ENCODE data around the gene ZBTB20. TPM values are rescaled to one million over a fixed set of nuclear protein-coding genes. Genes with fewer than 3 reads are reported as not detected.

ZBTB20 gene
- total and polyA plus RNA-seq, 4 donors, result 0.74 to 77.1 (median 27.9) TPM

DNA sequence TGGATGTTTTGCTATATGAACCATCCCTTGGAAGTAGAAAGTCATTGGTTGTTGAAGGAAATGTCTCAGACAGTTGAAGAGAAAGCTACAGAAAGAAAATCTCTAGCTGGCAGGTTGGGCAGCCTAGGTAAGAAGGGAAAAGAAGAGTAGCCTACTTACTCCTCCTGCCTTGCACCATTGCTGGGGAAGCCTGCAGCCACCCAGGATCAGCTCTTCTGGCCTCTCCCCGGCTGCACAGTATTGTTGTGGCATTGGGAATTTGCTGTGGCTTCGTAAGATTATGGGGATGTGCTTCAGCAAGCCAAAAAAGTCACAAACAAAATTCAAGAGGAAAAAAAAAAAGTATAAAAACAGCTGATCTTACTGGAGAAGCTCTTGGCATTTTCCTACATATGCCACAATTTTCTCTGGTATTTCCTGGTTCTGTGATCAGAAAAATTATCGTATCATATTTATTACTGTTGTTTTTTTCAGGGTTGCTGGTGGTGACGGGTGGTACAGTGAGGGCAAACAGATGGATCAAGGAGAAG lies 699.1 kb downstream of the ZBTB20 start:
- no peaks in the 10 kb centered on the region for H3K9me3 ChIP-seq (ENCODE audit: control insufficient read depth in 4 of 4, insufficient read depth in 3 of 4, low read length in 3 of 4)
- no peaks in the 10 kb centered on the region for H3K27me3 ChIP-seq (ENCODE audit: control insufficient read depth in 3 of 3, insufficient read depth in 3 of 3, low read length in 2 of 3)
- no peaks in the 10 kb centered on the region for H3K36me3 ChIP-seq (ENCODE audit: control insufficient read depth in 4 of 4, insufficient read depth in 4 of 4, low read length in 4 of 4)
- DNase-seq, result no peak
- H3K4me3 ChIP-seq, result no peak overlapping the region
- H3K4me1 ChIP-seq (ENCODE audit: control insufficient read depth in 5 of 5, insufficient read depth in 5 of 5, low read length in 5 of 5), result peaks cover 1 to 19% (median 11%) of the 10 kb centered on the region in 5 donors
- peak overlapping the region in 1 of 2 donors; percentile 52 for H3K27ac ChIP-seq (ENCODE audit: low read depth in 1 of 2, low read length in 1 of 2)
- ATAC-seq (ENCODE audit: insufficient read depth, low FRiP score), result no peak
- no peak overlapping the region for H3K9ac ChIP-seq (ENCODE audit: insufficient read depth in 1 of 2, low read length in 2 of 2)
- 86 to 87% methylated on average over 4 of the region's 4 CpGs for WGBS, 2 donors
- TF ChIP-seq, protein P1, sequence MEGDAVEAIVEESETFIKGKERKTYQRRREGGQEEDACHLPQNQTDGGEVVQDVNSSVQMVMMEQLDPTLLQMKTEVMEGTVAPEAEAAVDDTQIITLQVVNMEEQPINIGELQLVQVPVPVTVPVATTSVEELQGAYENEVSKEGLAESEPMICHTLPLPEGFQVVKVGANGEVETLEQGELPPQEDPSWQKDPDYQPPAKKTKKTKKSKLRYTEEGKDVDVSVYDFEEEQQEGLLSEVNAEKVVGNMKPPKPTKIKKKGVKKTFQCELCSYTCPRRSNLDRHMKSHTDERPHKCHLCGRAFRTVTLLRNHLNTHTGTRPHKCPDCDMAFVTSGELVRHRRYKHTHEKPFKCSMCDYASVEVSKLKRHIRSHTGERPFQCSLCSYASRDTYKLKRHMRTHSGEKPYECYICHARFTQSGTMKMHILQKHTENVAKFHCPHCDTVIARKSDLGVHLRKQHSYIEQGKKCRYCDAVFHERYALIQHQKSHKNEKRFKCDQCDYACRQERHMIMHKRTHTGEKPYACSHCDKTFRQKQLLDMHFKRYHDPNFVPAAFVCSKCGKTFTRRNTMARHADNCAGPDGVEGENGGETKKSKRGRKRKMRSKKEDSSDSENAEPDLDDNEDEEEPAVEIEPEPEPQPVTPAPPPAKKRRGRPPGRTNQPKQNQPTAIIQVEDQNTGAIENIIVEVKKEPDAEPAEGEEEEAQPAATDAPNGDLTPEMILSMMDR (IDR thresholded peaks at IDR 0.05; ENCODE audit: control extremely low read depth, extremely low read depth), result no peak

DNA sequence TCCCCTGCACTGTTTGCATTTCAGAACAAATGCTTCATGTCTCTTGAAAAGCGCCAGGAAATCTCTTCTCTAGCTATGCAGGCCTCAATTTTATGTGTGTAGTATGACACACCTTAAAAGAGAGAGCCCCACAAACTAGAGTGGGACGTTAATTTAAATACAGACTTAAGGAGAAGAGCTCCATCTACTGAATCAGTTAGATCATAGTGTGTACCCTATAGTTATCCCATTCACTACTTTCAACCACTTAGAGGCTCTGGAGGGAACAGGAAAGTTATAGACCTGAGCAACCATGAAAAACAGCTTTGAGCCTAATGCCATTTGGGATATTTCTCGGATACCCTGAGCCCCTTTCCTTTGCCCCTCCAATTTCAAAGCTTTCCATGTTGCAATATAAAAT lies 699.5 kb downstream of the ZBTB20 start:
- no peak overlapping the region for H3K27ac ChIP-seq (ENCODE audit: low read depth in 1 of 2, low read length in 1 of 2)
- H3K4me3 ChIP-seq, result no peak overlapping the region
- peaks cover 1 to 20% (median 11%) of the 10 kb centered on the region in 5 donors for H3K4me1 ChIP-seq (ENCODE audit: control insufficient read depth in 5 of 5, insufficient read depth in 5 of 5, low read length in 5 of 5)
- TF ChIP-seq, protein P1 (IDR thresholded peaks at IDR 0.05; ENCODE audit: control extremely low read depth, extremely low read depth), result no peak
- WGBS, 2 donors, result 70 to 82% methylated on average over 3 of the region's 3 CpGs
- H3K27me3 ChIP-seq (ENCODE audit: control insufficient read depth in 3 of 3, insufficient read depth in 3 of 3, low read length in 2 of 3), result no peaks in the 10 kb centered on the region
- ATAC-seq (ENCODE audit: insufficient read depth, low FRiP score) (no peak), DNase-seq (no peak)
- no peaks in the 10 kb centered on the region for H3K9me3 ChIP-seq (ENCODE audit: control insufficient read depth in 4 of 4, insufficient read depth in 3 of 4, low read length in 3 of 4)
- H3K9ac ChIP-seq (ENCODE audit: insufficient read depth in 1 of 2, low read length in 2 of 2), result no peak overlapping the region
- H3K36me3 ChIP-seq (ENCODE audit: control insufficient read depth in 4 of 4, insufficient read depth in 4 of 4, low read length in 4 of 4), result no peaks in the 10 kb centered on the region

DNA sequence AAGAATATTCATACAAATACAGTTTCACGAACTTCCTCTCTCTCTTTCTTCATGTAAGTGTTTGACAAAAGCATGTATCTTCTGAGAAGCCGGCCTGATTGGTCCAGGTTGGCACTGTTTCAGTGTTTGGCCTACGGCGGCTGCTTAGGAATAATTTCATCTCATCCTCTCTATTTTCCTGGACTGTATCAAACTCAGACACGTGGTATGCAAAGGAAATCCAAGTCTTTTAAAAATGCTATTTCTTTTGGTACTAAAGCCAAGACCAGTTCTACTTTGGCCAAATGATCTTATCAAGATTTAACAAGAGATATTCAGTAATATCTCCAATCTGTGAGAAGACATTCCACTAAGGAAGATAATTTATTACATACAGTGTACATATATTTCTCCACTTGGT lies 700.5 kb downstream of the ZBTB20 start:
- Histone ChIP-seq H3K36me3 (ENCODE audit: control insufficient read depth in 4 of 4, insufficient read depth in 4 of 4, low read length in 4 of 4) (no peaks in the 10 kb centered on the region), H3K27me3 (ENCODE audit: control insufficient read depth in 3 of 3, insufficient read depth in 3 of 3, low read length in 2 of 3) (no peaks in the 10 kb centered on the region), H3K9me3 (ENCODE audit: control insufficient read depth in 4 of 4, insufficient read depth in 3 of 4, low read length in 3 of 4) (no peaks in the 10 kb centered on the region), H3K4me3 (no peak overlapping the region), H3K4me1 (ENCODE audit: control insufficient read depth in 5 of 5, insufficient read depth in 5 of 5, low read length in 5 of 5) (peaks cover 1 to 24% (median 3%) of the 10 kb centered on the region in 5 donors), H3K9ac (ENCODE audit: insufficient read depth in 1 of 2, low read length in 2 of 2) (no peak overlapping the region), H3K27ac (ENCODE audit: low read depth in 1 of 2, low read length in 1 of 2) (no peak overlapping the region)
- DNase-seq, result no peak
- TF ChIP-seq, protein P1 (IDR thresholded peaks at IDR 0.05; ENCODE audit: control extremely low read depth, extremely low read depth), result no peak
- 36 to 69% methylated on average over 5 of the region's 5 CpGs for WGBS, 2 donors
- no peak for ATAC-seq (ENCODE audit: insufficient read depth, low FRiP score)

DNA sequence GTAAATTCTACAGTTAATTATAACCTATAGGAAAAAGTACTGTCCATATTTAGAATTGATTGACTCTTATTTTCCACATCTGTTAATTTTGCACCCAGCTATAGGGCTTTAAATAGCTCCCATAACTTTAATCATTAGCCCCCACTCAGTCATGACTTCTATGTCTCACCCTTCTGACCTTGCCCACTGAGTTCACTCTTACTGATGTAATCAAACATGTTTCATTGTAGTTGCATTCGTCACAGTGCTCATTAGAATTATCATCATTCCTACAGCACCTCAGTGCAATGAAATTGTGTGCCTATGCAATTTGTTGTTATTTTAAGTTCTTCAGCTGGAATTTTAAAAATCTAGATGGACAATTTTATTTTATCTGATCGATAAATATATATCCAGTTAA lies 701.9 kb downstream of the ZBTB20 start:
- ATAC-seq (ENCODE audit: insufficient read depth, low FRiP score), result no peak
- TF ChIP-seq, protein P1 (IDR thresholded peaks at IDR 0.05; ENCODE audit: control extremely low read depth, extremely low read depth), result no peak

More for the DNA sequence above, 701.9 kb downstream of the ZBTB20 start:
- no peaks in the 10 kb centered on the region for H3K36me3 ChIP-seq (ENCODE audit: control insufficient read depth in 4 of 4, insufficient read depth in 4 of 4, low read length in 4 of 4)
- no peaks in the 10 kb centered on the region for H3K27me3 ChIP-seq (ENCODE audit: control insufficient read depth in 3 of 3, insufficient read depth in 3 of 3, low read length in 2 of 3)
- WGBS, 2 donors, result 89 to 92% methylated on average over 2 of the region's 2 CpGs
- no peak overlapping the region for H3K4me3 ChIP-seq
- H3K4me1 ChIP-seq (ENCODE audit: control insufficient read depth in 5 of 5, insufficient read depth in 5 of 5, low read length in 5 of 5), result peaks cover 0 to 19% (median 0%) of the 10 kb centered on the region in 5 donors
- H3K9ac ChIP-seq (ENCODE audit: insufficient read depth in 1 of 2, low read length in 2 of 2), result no peak overlapping the region
- no peaks in the 10 kb centered on the region for H3K9me3 ChIP-seq (ENCODE audit: control insufficient read depth in 4 of 4, insufficient read depth in 3 of 4, low read length in 3 of 4)
- no peak overlapping the region for H3K27ac ChIP-seq (ENCODE audit: low read depth in 1 of 2, low read length in 1 of 2)
- DNase-seq, result no peak
